A549 treated with Mapracorat at 1 μM for 4 hours (cell line): ENCODE data around the gene GDF9. TPM values are rescaled to one million over a fixed set of nuclear protein-coding genes. Genes with fewer than 3 reads are reported as not detected.

Experiments
- total RNA-seq: library from RNA; stranded (reverse); fragments of 200-300 nt; extraction: Qiagen RNA extraction; gene quantifications from 5 replicates; pipeline ENCODE4 v1.2.3, GENCODE V29; 2022

GDF9 gene
- 0.10 to 0.34 TPM (median 0.19 TPM) in 5 replicates for total RNA-seq

GRCh38 chr5:132866342-132867045 is at the start of gene GDF9, which contains the start of gene UQCRQ:
Gene GDF9 (minus strand): TSS chr5:132866469. CDS start chr5:132864533, 1,936 bp downstream.
Gene UQCRQ (plus strand): TSS chr5:132866642. CDS start chr5:132866882, 240 bp downstream.

GRCh38 chr5:132873119-132873929 is 7.1 kb upstream of the GDF9 start, which contains the start of gene LEAP2:
Gene LEAP2 (plus strand): TSS chr5:132873668. CDS start chr5:132873695, 27 bp downstream.

GRCh38 chr5:132830436-132831094 is 35.7 kb downstream of the GDF9 start, which contains the start of gene SHROOM1:
Gene SHROOM1 (minus strand): TSS chr5:132830647. CDS start chr5:132826140, 4,507 bp downstream.

GRCh38 chr5:132812781-132813598 is 53.3 kb downstream of the GDF9 start, which contains the start of gene SOWAHA:
Gene SOWAHA (plus strand): TSS chr5:132813302. CDS start chr5:132813622, 320 bp downstream.

Other genes starting within 250 kb of the GDF9 start
- gene IL13, start 208.3 kb downstream of the GDF9 start, total RNA-seq = 0.11 to 0.14 TPM in 2 of 5 replicates, not detected in the others
- gene IL4, start 192.5 kb downstream of the GDF9 start, total RNA-seq = not detected in 5 replicates
- 6.3 to 11.4 TPM (median 8.6 TPM) in 5 replicates for gene KIF3A, start 128.9 kb downstream of the GDF9 start, total RNA-seq
- gene CCNI2, start 119.0 kb downstream of the GDF9 start, total RNA-seq = 0.05 to 0.39 TPM (median 0.21 TPM) in 4 of 5 replicates, not detected in the other
- gene SEPTIN8, start 89.2 kb downstream of the GDF9 start, total RNA-seq = 16.2 to 21.1 TPM (median 20.2 TPM) in 5 replicates
- gene SOWAHA, start 53.2 kb downstream of the GDF9 start, total RNA-seq = 0.08 to 0.17 TPM (median 0.09 TPM) in 5 replicates
- gene SHROOM1, start 35.8 kb downstream of the GDF9 start, total RNA-seq = 7.6 to 13.4 TPM (median 9.2 TPM) in 5 replicates
- gene UQCRQ, start 173 bp upstream of the GDF9 start, total RNA-seq = 399 to 559 TPM (median 531 TPM) in 5 replicates
- 0.46 to 1.4 TPM (median 0.90 TPM) in 5 replicates for gene LEAP2, start 7.2 kb upstream of the GDF9 start, total RNA-seq
- gene AFF4, start 97.2 kb upstream of the GDF9 start, total RNA-seq = 18.1 to 32.1 TPM (median 24.6 TPM) in 5 replicates
- gene ZCCHC10, start 160.1 kb upstream of the GDF9 start, total RNA-seq = 27.1 to 30.7 TPM (median 28.4 TPM) in 5 replicates
- gene HSPA4, start 185.5 kb upstream of the GDF9 start, total RNA-seq = 174 to 199 TPM (median 185 TPM) in 5 replicates